ENCODE measurements around the gene DEFB113. TPM values are rescaled to one million over a fixed set of nuclear protein-coding genes. Genes with fewer than 3 reads are reported as not detected.

DEFB113 gene
- total RNA-seq, 1 donor from 2014 or later: not detected

- H3K27ac Mint-ChIP-seq (ENCODE audit: unreplicated experiment): no peak overlapping the region
- no peak for DNase-seq (ENCODE audit: low read depth, low spot score)
- H3K4me1 Mint-ChIP-seq: no peaks in the 10 kb centered on the region
- no peak for TF ChIP-seq CTCF (conservative IDR thresholded peaks at IDR 0.05)
- H3K36me3 Mint-ChIP-seq (ENCODE audit: low read depth): no peaks in the 10 kb centered on the region
- no peak overlapping the region for H3K4me3 Mint-ChIP-seq
- no peaks in the 10 kb centered on the region for H3K9me3 Mint-ChIP-seq
- no peaks in the 10 kb centered on the region for H3K27me3 Mint-ChIP-seq (ENCODE audit: low read depth)
Measured at GRCh38 chr6:49987749-49988148, 18.3 kb upstream of the DEFB113 start.

GRCh38 chr6:49986551-49986950 lies 17.1 kb upstream of the DEFB113 start:
- no peak overlapping the region for H3K27ac Mint-ChIP-seq (ENCODE audit: unreplicated experiment)
- no peaks in the 10 kb centered on the region for H3K9me3 Mint-ChIP-seq
- no peaks in the 10 kb centered on the region for H3K36me3 Mint-ChIP-seq (ENCODE audit: low read depth)
- no peak for TF ChIP-seq CTCF (conservative IDR thresholded peaks at IDR 0.05)
- H3K4me3 Mint-ChIP-seq: no peak overlapping the region
- DNase-seq (ENCODE audit: low read depth, low spot score): no peak
- H3K27me3 Mint-ChIP-seq (ENCODE audit: low read depth): no peaks in the 10 kb centered on the region
- H3K4me1 Mint-ChIP-seq: no peaks in the 10 kb centered on the region

- no peaks in the 10 kb centered on the region for H3K9me3 Mint-ChIP-seq
- DNase-seq (ENCODE audit: low read depth, low spot score): no peak
- H3K4me1 Mint-ChIP-seq: no peaks in the 10 kb centered on the region
- H3K36me3 Mint-ChIP-seq (ENCODE audit: low read depth): no peaks in the 10 kb centered on the region
- no peaks in the 10 kb centered on the region for H3K27me3 Mint-ChIP-seq (ENCODE audit: low read depth)
- H3K4me3 Mint-ChIP-seq: no peak overlapping the region
- no peak overlapping the region for H3K27ac Mint-ChIP-seq (ENCODE audit: unreplicated experiment)
- no peak for TF ChIP-seq CTCF (conservative IDR thresholded peaks at IDR 0.05)
Measured at GRCh38 chr6:49982046-49982445, 12.6 kb upstream of the DEFB113 start.

GRCh38 chr6:49980898-49981297 lies 11.5 kb upstream of the DEFB113 start:
- no peaks in the 10 kb centered on the region for H3K9me3 Mint-ChIP-seq
- TF ChIP-seq CTCF (conservative IDR thresholded peaks at IDR 0.05): no peak
- no peaks in the 10 kb centered on the region for H3K4me1 Mint-ChIP-seq
- DNase-seq (ENCODE audit: low read depth, low spot score): no peak
- H3K4me3 Mint-ChIP-seq: no peak overlapping the region
- no peak overlapping the region for H3K27ac Mint-ChIP-seq (ENCODE audit: unreplicated experiment)
- no peaks in the 10 kb centered on the region for H3K27me3 Mint-ChIP-seq (ENCODE audit: low read depth)
- no peaks in the 10 kb centered on the region for H3K36me3 Mint-ChIP-seq (ENCODE audit: low read depth)

GRCh38 chr6:49979584-49979983 lies 10.2 kb upstream of the DEFB113 start:
- no peaks in the 10 kb centered on the region for H3K27me3 Mint-ChIP-seq (ENCODE audit: low read depth)
- H3K9me3 Mint-ChIP-seq: no peaks in the 10 kb centered on the region
- TF ChIP-seq CTCF (conservative IDR thresholded peaks at IDR 0.05): no peak
- DNase-seq (ENCODE audit: low read depth, low spot score): no peak
- no peaks in the 10 kb centered on the region for H3K4me1 Mint-ChIP-seq
- no peak overlapping the region for H3K27ac Mint-ChIP-seq (ENCODE audit: unreplicated experiment)
- no peaks in the 10 kb centered on the region for H3K36me3 Mint-ChIP-seq (ENCODE audit: low read depth)
- no peak overlapping the region for H3K4me3 Mint-ChIP-seq

Data from neural crest cell (in vitro differentiated cells).